ENCODE measurements around the gene SNX10. TPM values are rescaled to one million over a fixed set of nuclear protein-coding genes. Genes with fewer than 3 reads are reported as not detected.
A peak's percentile ranks its signal among the peaks of the same experiment; 100 is the strongest.

The SNX10 gene
- total RNA-seq, 1 experiment from 2014 or later, result 23.2 TPM

GRCh38 chr7:26337232-26337865, 45.7 kb downstream of the SNX10 start:
- DNase-seq (ENCODE audit: low spot score), result no peak

GRCh38 chr7:26340476-26341018, 48.9 kb downstream of the SNX10 start:
- no peak for DNase-seq (ENCODE audit: low spot score)

- no peak for DNase-seq (ENCODE audit: low spot score)
Observed at GRCh38 chr7:26343320-26343832, 51.7 kb downstream of the SNX10 start.

- no peak for DNase-seq (ENCODE audit: low spot score)
Observed at GRCh38 chr7:26343837-26344236, 52.2 kb downstream of the SNX10 start.

- DNase-seq (ENCODE audit: low spot score), result no peak
Observed at GRCh38 chr7:26345202-26345601, 53.5 kb downstream of the SNX10 start.

- DNase-seq (ENCODE audit: low spot score), result no peak
Observed at GRCh38 chr7:26345837-26346236, 54.2 kb downstream of the SNX10 start.

GRCh38 chr7:26346611-26347203, 55.0 kb downstream of the SNX10 start:
- peak; percentile 72 for DNase-seq (ENCODE audit: low spot score)

- DNase-seq (ENCODE audit: low spot score), result no peak
Observed at GRCh38 chr7:26348234-26348851, 56.7 kb downstream of the SNX10 start.

GRCh38 chr7:26349005-26349915, 57.6 kb downstream of the SNX10 start:
- peak; percentile 11 for DNase-seq (ENCODE audit: low spot score)

GRCh38 chr7:26351171-26351570, 59.5 kb downstream of the SNX10 start:
- DNase-seq (ENCODE audit: low spot score), result no peak

GRCh38 chr7:26356229-26356628, 64.6 kb downstream of the SNX10 start:
- DNase-seq (ENCODE audit: low spot score), result no peak

GRCh38 chr7:26356929-26357798, 65.5 kb downstream of the SNX10 start:
- no peak for DNase-seq (ENCODE audit: low spot score)

- DNase-seq (ENCODE audit: low spot score), result no peak
Observed at GRCh38 chr7:26357799-26358151, 66.1 kb downstream of the SNX10 start.

- no peak for DNase-seq (ENCODE audit: low spot score)
Observed at GRCh38 chr7:26360650-26361049, 69.0 kb downstream of the SNX10 start.

GRCh38 chr7:26361637-26362036, 70.0 kb downstream of the SNX10 start:
- no peak for DNase-seq (ENCODE audit: low spot score)

GRCh38 chr7:26363465-26363864, 71.8 kb downstream of the SNX10 start:
- DNase-seq (ENCODE audit: low spot score), result no peak

GRCh38 chr7:26365077-26365900, 73.6 kb downstream of the SNX10 start:
- DNase-seq (ENCODE audit: low spot score), result peak; percentile 77

GRCh38 chr7:26365901-26366275, 74.2 kb downstream of the SNX10 start:
- DNase-seq (ENCODE audit: low spot score), result no peak

- no peak for DNase-seq (ENCODE audit: low spot score)
Observed at GRCh38 chr7:26367219-26367711, 75.6 kb downstream of the SNX10 start.

GRCh38 chr7:26368542-26368941, 76.9 kb downstream of the SNX10 start:
- no peak for DNase-seq (ENCODE audit: low spot score)
